ENCODE results near the gene FOXP1.

The FOXP1 gene

DNA sequence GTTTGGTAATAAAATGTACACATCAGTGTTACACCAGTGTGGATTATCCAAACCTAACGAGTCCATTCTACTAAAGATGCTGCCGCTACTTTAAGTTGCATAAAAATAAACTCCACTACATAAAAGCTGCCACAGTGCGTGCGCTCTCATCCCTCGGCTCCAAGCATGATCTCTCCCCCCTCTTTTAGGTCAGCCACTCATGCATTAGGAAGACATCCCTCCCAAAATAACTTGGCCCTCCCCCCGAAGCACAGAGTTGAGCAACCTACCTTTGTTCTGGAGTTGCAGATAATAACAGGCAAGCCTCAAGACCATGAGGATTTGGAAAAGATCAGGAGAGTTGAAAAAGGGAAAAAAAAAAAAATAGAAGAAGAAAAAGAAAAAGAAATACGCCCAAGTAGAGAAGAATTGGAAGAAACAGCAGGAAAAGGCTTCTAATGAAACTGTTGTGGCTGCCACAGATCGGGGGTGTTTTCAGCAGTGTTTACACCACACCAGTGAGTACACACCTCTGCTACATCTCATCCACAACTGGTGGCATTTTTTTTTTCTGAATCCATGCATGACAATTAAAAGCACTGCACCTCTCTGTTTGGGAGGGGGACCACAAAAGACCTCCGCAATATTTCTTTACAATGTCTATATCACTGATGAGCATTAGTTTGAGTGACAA is 339.2 kb downstream of the FOXP1 start:
- Histone ChIP-seq H3K79me2 (ENCODE audit: control insufficient read depth, insufficient read depth, low read length, unreplicated experiment) (no peaks in the 10 kb centered on the region), H3K27me3 (ENCODE audit: insufficient read depth, low read length) (no peaks in the 10 kb centered on the region), H3K4me1 (ENCODE audit: control insufficient read depth, insufficient read depth, low read length, unreplicated experiment) (peaks cover 39% of the 10 kb centered on the region), H3K4me3 (ENCODE audit: low read depth, low read length) (peak overlapping the region; percentile 43), H3K27ac (ENCODE audit: low read depth, low read length) (peak overlapping the region; percentile 48), H3K36me3 (ENCODE audit: insufficient read depth, low read length) (no peaks in the 10 kb centered on the region), H2AFZ (ENCODE audit: low read length, unreplicated experiment) (peak overlapping the region; percentile 75)

DNA sequence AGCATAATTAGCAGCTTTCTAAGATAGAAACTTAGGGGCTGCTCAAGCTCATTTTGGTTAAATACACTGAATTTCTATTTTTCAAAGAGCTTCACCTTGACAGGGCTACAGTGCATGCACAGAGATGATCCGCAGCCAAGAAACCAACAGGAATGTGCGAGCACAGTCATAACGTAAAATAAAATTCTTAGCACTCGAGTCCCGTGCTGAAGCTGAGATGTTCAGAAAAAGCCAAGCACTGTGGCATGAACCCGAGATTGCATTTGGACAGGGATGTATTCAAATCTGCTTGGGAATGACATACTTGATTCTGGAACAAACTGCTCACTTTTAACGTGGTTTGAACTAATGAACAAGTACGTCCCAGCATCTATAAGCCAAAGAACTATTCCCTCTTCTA is 340.3 kb downstream of the FOXP1 start:
- Histone ChIP-seq H3K4me3 (ENCODE audit: low read depth, low read length) (no peak overlapping the region), H3K4me1 (ENCODE audit: control insufficient read depth, insufficient read depth, low read length, unreplicated experiment) (peaks cover 31% of the 10 kb centered on the region), H2AFZ (ENCODE audit: low read length, unreplicated experiment) (no peak overlapping the region), H3K27ac (ENCODE audit: low read depth, low read length) (no peak overlapping the region), H3K36me3 (ENCODE audit: insufficient read depth, low read length) (no peaks in the 10 kb centered on the region), H3K79me2 (ENCODE audit: control insufficient read depth, insufficient read depth, low read length, unreplicated experiment) (no peaks in the 10 kb centered on the region), H3K27me3 (ENCODE audit: insufficient read depth, low read length) (no peaks in the 10 kb centered on the region)

DNA sequence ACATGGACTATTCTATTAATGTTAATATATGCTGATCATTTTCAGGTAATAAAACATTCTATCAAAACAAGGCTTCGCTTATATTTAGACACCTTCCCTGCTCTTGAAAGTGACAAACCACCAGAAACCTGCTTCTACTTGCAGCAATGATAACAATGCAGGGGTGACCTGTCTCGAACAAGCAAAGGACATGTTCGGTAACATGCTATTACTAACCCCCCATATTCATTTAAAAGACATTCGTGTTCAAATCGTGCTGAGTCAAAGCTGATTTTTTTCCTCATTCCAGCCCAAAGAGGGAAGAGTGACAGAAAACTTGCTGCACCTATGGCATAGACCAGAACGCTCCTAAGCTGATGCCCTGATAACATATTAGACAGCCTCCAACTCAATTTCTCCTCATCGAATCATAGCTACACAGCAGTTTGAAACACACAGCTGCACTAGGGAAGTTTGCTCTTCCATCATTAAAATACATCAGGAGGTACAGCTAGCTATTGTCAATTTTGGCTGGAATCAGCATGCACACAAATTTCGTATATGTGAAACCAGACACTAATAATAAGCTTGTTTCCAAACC is 341.5 kb downstream of the FOXP1 start:
- no peaks in the 10 kb centered on the region for H3K36me3 ChIP-seq (ENCODE audit: insufficient read depth, low read length)
- H3K27ac ChIP-seq (ENCODE audit: low read depth, low read length) = no peak overlapping the region
- H3K27me3 ChIP-seq (ENCODE audit: insufficient read depth, low read length) = no peaks in the 10 kb centered on the region
- no peak overlapping the region for H3K4me3 ChIP-seq (ENCODE audit: low read depth, low read length)
- H3K79me2 ChIP-seq (ENCODE audit: control insufficient read depth, insufficient read depth, low read length, unreplicated experiment) = no peaks in the 10 kb centered on the region
- H2AFZ ChIP-seq (ENCODE audit: low read length, unreplicated experiment) = no peak overlapping the region
- H3K4me1 ChIP-seq (ENCODE audit: control insufficient read depth, insufficient read depth, low read length, unreplicated experiment) = peaks cover 26% of the 10 kb centered on the region

DNA sequence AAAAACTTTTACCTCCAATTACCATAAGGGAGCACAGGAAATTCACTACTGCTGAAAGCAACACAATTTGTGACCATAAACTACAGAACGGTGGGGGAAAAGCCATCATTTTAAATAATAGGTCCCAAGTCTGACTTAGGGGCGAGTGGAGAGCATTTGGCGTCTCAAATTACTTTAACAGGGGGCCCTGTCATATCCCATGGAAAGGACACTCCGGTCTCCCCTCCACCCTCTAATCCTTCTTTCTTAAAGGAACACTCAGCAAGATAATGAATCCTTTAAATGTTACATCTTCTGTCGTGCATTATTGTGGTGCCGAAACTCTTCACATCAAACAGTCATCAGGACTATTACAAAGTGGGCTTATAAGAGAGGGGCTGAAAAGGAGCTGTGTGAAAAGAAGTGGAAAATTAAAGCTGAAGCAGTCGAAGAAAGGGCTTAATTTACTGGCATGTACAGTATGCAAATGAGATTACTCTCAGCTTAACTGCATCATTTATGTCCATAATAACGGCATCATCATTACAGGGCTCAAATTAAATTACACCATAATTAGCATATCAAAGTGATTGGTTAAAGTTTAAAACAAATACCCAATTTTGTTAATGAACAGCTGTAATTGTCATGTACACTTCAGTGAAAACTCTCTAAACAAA is 342.2 kb downstream of the FOXP1 start:
- Histone ChIP-seq H2AFZ (ENCODE audit: low read length, unreplicated experiment) (no peak overlapping the region), H3K27ac (ENCODE audit: low read depth, low read length) (no peak overlapping the region), H3K4me3 (ENCODE audit: low read depth, low read length) (no peak overlapping the region), H3K27me3 (ENCODE audit: insufficient read depth, low read length) (no peaks in the 10 kb centered on the region), H3K4me1 (ENCODE audit: control insufficient read depth, insufficient read depth, low read length, unreplicated experiment) (peaks cover 23% of the 10 kb centered on the region), H3K79me2 (ENCODE audit: control insufficient read depth, insufficient read depth, low read length, unreplicated experiment) (no peaks in the 10 kb centered on the region), H3K36me3 (ENCODE audit: insufficient read depth, low read length) (no peaks in the 10 kb centered on the region)

DNA sequence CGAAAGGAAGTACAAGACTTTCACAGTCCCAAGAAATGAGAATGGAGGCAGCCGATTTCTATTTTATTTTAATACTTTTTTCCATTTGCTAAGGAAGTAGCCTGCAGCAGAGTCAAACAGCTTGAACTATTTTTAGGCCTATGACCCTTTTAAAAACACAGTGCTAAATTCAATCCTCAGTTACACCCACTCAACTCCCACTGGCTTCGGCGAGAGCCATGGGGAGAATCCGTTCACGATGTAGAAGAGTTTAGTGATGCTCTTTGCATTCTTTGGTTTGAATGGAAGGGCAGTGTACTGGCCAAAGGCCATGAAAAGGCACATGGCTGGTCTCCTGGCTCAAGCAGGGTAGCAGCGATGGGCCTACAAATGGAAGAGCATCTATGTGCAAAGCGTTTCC is 343.5 kb downstream of the FOXP1 start:
- Histone ChIP-seq H3K79me2 (ENCODE audit: control insufficient read depth, insufficient read depth, low read length, unreplicated experiment) (no peaks in the 10 kb centered on the region), H3K27me3 (ENCODE audit: insufficient read depth, low read length) (no peaks in the 10 kb centered on the region), H3K36me3 (ENCODE audit: insufficient read depth, low read length) (no peaks in the 10 kb centered on the region), H3K27ac (ENCODE audit: low read depth, low read length) (no peak overlapping the region), H3K4me1 (ENCODE audit: control insufficient read depth, insufficient read depth, low read length, unreplicated experiment) (peaks cover 12% of the 10 kb centered on the region), H2AFZ (ENCODE audit: low read length, unreplicated experiment) (no peak overlapping the region), H3K4me3 (ENCODE audit: low read depth, low read length) (no peak overlapping the region)

DNA sequence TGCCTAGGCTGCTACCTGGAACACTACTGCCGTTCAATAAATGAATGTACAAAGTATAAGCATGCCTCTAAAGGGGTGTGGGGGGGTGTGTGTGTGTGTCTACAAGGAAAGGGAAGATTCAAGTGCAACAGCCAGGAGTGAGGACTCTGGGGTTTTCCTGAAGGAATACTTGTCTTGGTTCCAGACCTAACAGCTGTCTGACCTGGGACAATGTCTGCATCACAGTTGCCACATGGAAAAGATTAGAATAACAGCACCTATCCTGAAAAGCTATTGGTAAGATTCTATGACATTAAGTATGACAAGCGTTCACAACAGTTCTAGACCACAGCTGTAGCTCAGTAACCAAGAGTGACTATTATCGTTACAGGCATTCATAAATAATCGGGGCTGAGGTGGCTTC is 345.2 kb downstream of the FOXP1 start:
- H3K79me2 ChIP-seq (ENCODE audit: control insufficient read depth, insufficient read depth, low read length, unreplicated experiment) = no peaks in the 10 kb centered on the region
- H2AFZ ChIP-seq (ENCODE audit: low read length, unreplicated experiment) = no peak overlapping the region
- H3K27ac ChIP-seq (ENCODE audit: low read depth, low read length) = no peak overlapping the region
- no peaks in the 10 kb centered on the region for H3K36me3 ChIP-seq (ENCODE audit: insufficient read depth, low read length)
- H3K27me3 ChIP-seq (ENCODE audit: insufficient read depth, low read length) = no peaks in the 10 kb centered on the region
- no peak overlapping the region for H3K4me3 ChIP-seq (ENCODE audit: low read depth, low read length)
- H3K4me1 ChIP-seq (ENCODE audit: control insufficient read depth, insufficient read depth, low read length, unreplicated experiment) = no peaks in the 10 kb centered on the region

DNA sequence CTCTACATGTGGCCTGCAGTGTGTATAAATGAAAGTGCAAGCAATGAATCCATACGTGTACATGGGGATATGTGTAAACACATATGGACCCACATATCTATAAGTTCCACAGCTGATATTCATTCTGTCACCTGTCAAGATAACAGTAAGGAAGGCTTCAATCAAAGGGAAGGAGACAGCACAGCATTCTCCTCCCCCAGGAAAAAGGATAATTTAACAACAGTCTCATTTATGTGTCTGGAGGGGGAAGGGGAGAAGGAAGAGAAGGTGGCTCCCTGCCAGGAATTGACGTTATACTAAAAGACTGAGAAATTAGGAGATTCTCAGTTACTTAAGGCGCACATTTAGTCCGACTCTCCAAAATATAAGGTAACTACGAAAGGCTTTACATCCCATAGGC is 345.9 kb downstream of the FOXP1 start:
- Histone ChIP-seq H3K27ac (ENCODE audit: low read depth, low read length) (no peak overlapping the region), H3K4me3 (ENCODE audit: low read depth, low read length) (no peak overlapping the region), H2AFZ (ENCODE audit: low read length, unreplicated experiment) (no peak overlapping the region), H3K4me1 (ENCODE audit: control insufficient read depth, insufficient read depth, low read length, unreplicated experiment) (no peaks in the 10 kb centered on the region), H3K79me2 (ENCODE audit: control insufficient read depth, insufficient read depth, low read length, unreplicated experiment) (no peaks in the 10 kb centered on the region), H3K27me3 (ENCODE audit: insufficient read depth, low read length) (no peaks in the 10 kb centered on the region), H3K36me3 (ENCODE audit: insufficient read depth, low read length) (no peaks in the 10 kb centered on the region)

DNA sequence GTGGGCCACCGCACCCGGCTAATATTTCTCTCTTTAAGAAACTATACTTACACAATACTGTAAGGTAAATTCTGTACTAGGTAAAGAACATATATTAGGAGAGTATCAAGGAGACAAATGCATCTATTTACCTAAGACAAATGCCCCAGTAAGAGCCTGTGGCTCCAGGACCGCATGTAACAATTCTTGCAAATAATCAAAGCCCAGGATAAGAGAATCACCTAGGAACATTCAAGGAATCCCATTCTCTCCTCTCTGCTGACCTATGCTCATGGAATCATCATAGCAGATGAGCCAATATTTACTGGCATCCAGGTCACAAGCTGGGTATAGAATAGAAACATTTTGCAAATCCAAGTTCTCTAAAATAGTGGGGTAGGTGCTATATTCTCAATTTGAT is 347.7 kb downstream of the FOXP1 start:
- no peak overlapping the region for H2AFZ ChIP-seq (ENCODE audit: low read length, unreplicated experiment)
- H3K4me3 ChIP-seq (ENCODE audit: low read depth, low read length) = no peak overlapping the region
- H3K27me3 ChIP-seq (ENCODE audit: insufficient read depth, low read length) = no peaks in the 10 kb centered on the region
- no peaks in the 10 kb centered on the region for H3K36me3 ChIP-seq (ENCODE audit: insufficient read depth, low read length)
- peaks cover 3% of the 10 kb centered on the region for H3K4me1 ChIP-seq (ENCODE audit: control insufficient read depth, insufficient read depth, low read length, unreplicated experiment)
- no peaks in the 10 kb centered on the region for H3K79me2 ChIP-seq (ENCODE audit: control insufficient read depth, insufficient read depth, low read length, unreplicated experiment)
- no peak overlapping the region for H3K27ac ChIP-seq (ENCODE audit: low read depth, low read length)

DNA sequence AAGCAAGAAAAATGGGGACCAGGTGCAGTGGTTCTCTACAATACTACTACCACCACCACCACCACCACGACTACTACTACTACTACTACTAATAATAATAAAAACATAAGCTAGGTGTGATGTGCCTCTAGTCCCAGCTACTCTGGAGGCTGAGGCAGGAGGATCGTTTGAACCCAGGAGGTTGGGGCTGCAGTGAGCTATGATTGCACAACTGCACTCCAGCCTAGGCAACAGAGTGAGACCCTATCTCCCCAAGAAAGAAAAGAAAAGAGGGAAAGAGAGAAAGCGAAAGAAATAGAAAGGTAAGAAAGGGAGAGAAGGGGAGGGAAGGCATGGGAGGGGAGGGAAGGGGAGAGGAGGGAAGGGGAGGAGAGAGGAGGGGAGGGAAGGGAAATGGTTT is 350.6 kb downstream of the FOXP1 start:
- H3K4me1 ChIP-seq (ENCODE audit: control insufficient read depth, insufficient read depth, low read length, unreplicated experiment) = peaks cover 11% of the 10 kb centered on the region
- no peaks in the 10 kb centered on the region for H3K79me2 ChIP-seq (ENCODE audit: control insufficient read depth, insufficient read depth, low read length, unreplicated experiment)
- H3K27me3 ChIP-seq (ENCODE audit: insufficient read depth, low read length) = no peaks in the 10 kb centered on the region
- no peak overlapping the region for H3K27ac ChIP-seq (ENCODE audit: low read depth, low read length)
- no peaks in the 10 kb centered on the region for H3K36me3 ChIP-seq (ENCODE audit: insufficient read depth, low read length)
- H3K4me3 ChIP-seq (ENCODE audit: low read depth, low read length) = no peak overlapping the region
- no peak overlapping the region for H2AFZ ChIP-seq (ENCODE audit: low read length, unreplicated experiment)

DNA sequence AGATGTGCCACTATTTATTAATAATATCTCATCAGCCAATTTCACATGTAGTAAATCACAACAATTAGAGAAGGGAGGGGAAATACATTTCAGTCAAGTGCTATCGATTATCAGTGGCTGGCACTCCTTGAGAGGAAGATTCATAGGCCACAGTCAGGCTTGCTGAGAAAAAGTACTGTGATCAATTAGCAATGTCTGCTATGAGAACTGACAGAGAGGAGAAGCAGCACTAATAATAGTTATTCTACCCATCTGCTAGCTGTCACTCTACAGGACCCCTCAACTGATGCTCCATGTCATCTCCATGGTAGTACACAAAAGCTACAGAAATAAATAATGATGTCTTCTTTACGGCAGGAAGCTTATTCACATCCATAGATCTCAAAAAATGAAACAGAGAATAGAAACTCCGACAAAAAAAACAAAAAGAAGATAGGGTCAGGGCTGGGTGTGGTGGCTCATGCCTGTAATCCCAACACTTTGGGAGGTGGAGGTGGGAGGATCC is 351.3 kb downstream of the FOXP1 start:
- no peak overlapping the region for H3K27ac ChIP-seq (ENCODE audit: low read depth, low read length)
- H3K4me3 ChIP-seq (ENCODE audit: low read depth, low read length) = no peak overlapping the region
- peaks cover 11% of the 10 kb centered on the region for H3K4me1 ChIP-seq (ENCODE audit: control insufficient read depth, insufficient read depth, low read length, unreplicated experiment)
- no peaks in the 10 kb centered on the region for H3K27me3 ChIP-seq (ENCODE audit: insufficient read depth, low read length)
- H3K36me3 ChIP-seq (ENCODE audit: insufficient read depth, low read length) = no peaks in the 10 kb centered on the region
- no peak overlapping the region for H2AFZ ChIP-seq (ENCODE audit: low read length, unreplicated experiment)
- H3K79me2 ChIP-seq (ENCODE audit: control insufficient read depth, insufficient read depth, low read length, unreplicated experiment) = no peaks in the 10 kb centered on the region

DNA sequence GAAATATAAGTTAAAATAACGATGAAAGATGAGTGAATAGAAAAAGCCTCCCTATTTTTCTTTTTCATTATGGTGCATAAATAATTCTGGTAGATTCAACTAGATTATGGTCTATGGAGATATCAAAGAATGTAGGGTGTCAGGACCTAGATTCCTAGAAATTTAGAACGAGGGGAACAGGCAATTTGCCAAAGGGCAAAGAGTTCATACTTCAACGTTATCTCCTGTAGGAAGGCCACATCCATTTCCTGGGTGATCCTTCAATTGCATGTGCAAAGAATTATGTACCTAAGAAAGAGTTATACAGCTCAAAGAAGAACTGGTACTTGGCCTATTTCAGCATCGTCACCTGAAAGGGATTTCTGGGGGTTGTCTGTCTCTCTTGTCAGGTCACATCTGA is 351.8 kb downstream of the FOXP1 start:
- no peaks in the 10 kb centered on the region for H3K79me2 ChIP-seq (ENCODE audit: control insufficient read depth, insufficient read depth, low read length, unreplicated experiment)
- H3K4me1 ChIP-seq (ENCODE audit: control insufficient read depth, insufficient read depth, low read length, unreplicated experiment) = peaks cover 12% of the 10 kb centered on the region
- no peak overlapping the region for H3K27ac ChIP-seq (ENCODE audit: low read depth, low read length)
- H3K4me3 ChIP-seq (ENCODE audit: low read depth, low read length) = no peak overlapping the region
- H2AFZ ChIP-seq (ENCODE audit: low read length, unreplicated experiment) = no peak overlapping the region
- no peaks in the 10 kb centered on the region for H3K27me3 ChIP-seq (ENCODE audit: insufficient read depth, low read length)
- H3K36me3 ChIP-seq (ENCODE audit: insufficient read depth, low read length) = no peaks in the 10 kb centered on the region
